OCI-LY1 (cell line): ENCODE data around the gene RAB36.

ENCODE experiments used
- CTCF ChIP-seq: fragments of 200-600 bp; sonication (generic), shearing (Covaris generic); IDR thresholded peaks from 2 replicates; pipeline ENCODE4 v1.5.1; 2017; ENCODE audit warnings: mild to moderate bottlenecking, antibody characterized with exemption, low read length, moderate library complexity, mixed read lengths
- EZH2 ChIP-seq: fragments of 200-600 bp; sonication (generic), shearing (Covaris generic); IDR thresholded peaks from 2 replicates; pipeline ENCODE4 v1.8.0; 2017; ENCODE audit warnings: borderline replicate concordance, mixed run types, mild to moderate bottlenecking, antibody characterized with exemption, low read length, moderate library complexity, mixed read lengths

GRCh38 chr22:23098230-23098705 lies 47.0 kb upstream of the RAB36 start:
- TF ChIP-seq CTCF (no peak), EZH2 (no peak)
